OCI-LY1 (cell line): ENCODE measurements around the gene MEMO1.

Source experiments
- EZH2 ChIP-seq: fragments of 200-600 bp; sonication (generic), shearing (Covaris generic); IDR thresholded peaks from 2 replicates; pipeline ENCODE4 v1.8.0; 2017; ENCODE audit warnings: borderline replicate concordance, mixed run types, mild to moderate bottlenecking, antibody characterized with exemption, low read length, moderate library complexity, mixed read lengths
- TF ChIP-seq, protein P1 (sequence below): fragments of 200-600 bp; sonication (generic), shearing (Covaris generic); IDR thresholded peaks from 2 replicates; pipeline ENCODE4 v1.5.1; 2017; ENCODE audit warnings: mild to moderate bottlenecking, antibody characterized with exemption, low read length, moderate library complexity, mixed read lengths

DNA sequence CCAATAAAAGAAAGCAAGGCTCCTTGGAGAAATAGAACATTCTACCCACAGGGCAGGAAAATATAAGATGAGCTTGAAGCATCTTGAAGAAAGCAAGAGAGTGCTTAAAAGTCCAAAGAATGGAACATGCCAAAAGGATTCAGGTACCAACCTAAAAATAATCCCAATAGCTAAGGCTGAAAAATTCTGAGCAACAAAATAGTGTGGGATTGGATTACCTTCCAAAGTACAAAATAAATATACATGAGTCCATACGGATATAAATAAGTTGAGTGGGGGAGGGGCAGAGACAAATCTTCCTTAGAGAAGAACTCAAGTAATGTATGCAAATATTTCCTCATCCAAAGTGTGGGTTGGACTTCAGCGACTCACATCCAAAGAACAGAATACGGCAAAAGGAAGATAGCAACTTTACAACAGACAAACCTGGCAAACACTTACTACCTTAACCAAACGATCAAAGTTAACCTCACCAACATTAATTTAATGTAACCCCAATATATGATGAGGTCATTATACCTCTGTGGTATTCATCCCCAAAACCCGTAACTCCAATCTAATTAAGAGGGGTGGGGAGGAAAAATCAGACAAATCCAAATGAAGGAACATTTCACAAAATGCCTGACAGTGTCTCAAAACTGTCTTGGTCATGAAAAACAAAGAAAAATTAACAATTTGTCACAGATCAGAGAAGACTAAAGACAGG is 26.9 kb downstream of the MEMO1 start:
- TF ChIP-seq, protein P1, sequence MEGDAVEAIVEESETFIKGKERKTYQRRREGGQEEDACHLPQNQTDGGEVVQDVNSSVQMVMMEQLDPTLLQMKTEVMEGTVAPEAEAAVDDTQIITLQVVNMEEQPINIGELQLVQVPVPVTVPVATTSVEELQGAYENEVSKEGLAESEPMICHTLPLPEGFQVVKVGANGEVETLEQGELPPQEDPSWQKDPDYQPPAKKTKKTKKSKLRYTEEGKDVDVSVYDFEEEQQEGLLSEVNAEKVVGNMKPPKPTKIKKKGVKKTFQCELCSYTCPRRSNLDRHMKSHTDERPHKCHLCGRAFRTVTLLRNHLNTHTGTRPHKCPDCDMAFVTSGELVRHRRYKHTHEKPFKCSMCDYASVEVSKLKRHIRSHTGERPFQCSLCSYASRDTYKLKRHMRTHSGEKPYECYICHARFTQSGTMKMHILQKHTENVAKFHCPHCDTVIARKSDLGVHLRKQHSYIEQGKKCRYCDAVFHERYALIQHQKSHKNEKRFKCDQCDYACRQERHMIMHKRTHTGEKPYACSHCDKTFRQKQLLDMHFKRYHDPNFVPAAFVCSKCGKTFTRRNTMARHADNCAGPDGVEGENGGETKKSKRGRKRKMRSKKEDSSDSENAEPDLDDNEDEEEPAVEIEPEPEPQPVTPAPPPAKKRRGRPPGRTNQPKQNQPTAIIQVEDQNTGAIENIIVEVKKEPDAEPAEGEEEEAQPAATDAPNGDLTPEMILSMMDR: no peak
- no peak for TF ChIP-seq EZH2
